ENCODE measurements around the gene MXRA5. TPM values are rescaled to one million over a fixed set of nuclear protein-coding genes. Genes with fewer than 3 reads are reported as not detected.

MXRA5 gene
- total and polyA plus RNA-seq, 2 of the 8 experiments (the other 6 are each of a cell fraction or from before 2014, with no cell fraction given), result 0.56 to 1.7 TPM

DNA sequence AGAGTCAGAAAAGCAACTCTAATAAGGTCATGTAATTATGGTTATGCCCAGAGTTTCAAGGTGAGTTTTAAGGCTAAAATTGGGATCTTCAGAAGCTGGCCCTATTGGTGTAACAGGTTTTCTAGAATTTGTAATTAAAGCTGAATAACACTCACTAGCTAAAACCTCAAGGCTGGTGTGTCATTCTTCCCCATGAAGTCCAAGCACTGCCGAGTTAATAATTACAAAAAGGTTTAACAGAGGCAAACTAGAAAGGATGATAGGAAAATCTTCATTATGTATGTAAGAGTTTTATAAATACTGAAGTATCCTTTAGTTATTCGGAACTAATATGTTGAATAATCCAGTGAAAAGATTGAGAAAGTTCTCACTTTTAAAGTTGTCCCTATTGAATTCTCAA, 34.3 kb downstream of the MXRA5 start:
- Histone ChIP-seq H2BK15ac (ENCODE audit: low read length) (no peak overlapping the region), H3K9ac (replicated peaks in 1 of 4; ENCODE audit: extremely low read depth in 1 of 4, low read depth in 3 of 4, low read length in 3 of 4) (no peak overlapping the region), H3K4me1 (replicated peaks in 1 of 4; ENCODE audit: control insufficient read depth in 3 of 4, insufficient read depth in 4 of 4, low read length in 3 of 4) (no peaks in the 10 kb centered on the region), H3K23ac (ENCODE audit: insufficient read length) (no peak overlapping the region), H3K36me3 (ENCODE audit: control insufficient read depth in 2 of 4, insufficient read depth in 4 of 4, low read length in 3 of 4) (no peaks in the 10 kb centered on the region), H4K91ac (replicated peaks; ENCODE audit: insufficient read length, low read length) (no peak overlapping the region), H3K9me3 (ENCODE audit: insufficient read depth in 2 of 2, low read depth in 1 of 2, low read length in 1 of 2) (no peaks in the 10 kb centered on the region; a peak in 1 of 4 replicates), H4K20me1 (replicated peaks in 1 of 2; ENCODE audit: control insufficient read depth in 1 of 2, insufficient read depth in 2 of 2, low read length in 2 of 2) (no peaks in the 10 kb centered on the region), H3K4me2 (ENCODE audit: insufficient read depth in 1 of 2, low read depth in 2 of 2, low read length in 2 of 2) (no peak overlapping the region), H3K27ac (ENCODE audit: low read depth, low read length) (no peak overlapping the region), H3K4me3 (ENCODE audit: extremely low read depth in 1 of 4, insufficient read depth in 2 of 4, low read depth in 3 of 4, low read length in 4 of 4) (no peak overlapping the region), H3K79me2 (ENCODE audit: control insufficient read depth in 1 of 2, insufficient read depth in 2 of 2, low read length in 2 of 2) (no peaks in the 10 kb centered on the region), H3K23me2 (ENCODE audit: low read depth, low read length) (no peaks in the 10 kb centered on the region), H2BK5ac (ENCODE audit: low read depth, low read length) (no peak overlapping the region), H3K56ac (replicated peaks; ENCODE audit: insufficient read length, low read depth, low read length) (no peak overlapping the region), H2BK120ac (replicated peaks; ENCODE audit: low read depth, low read length) (no peak overlapping the region), H3K27me3 (replicated peaks in 1 of 4; ENCODE audit: control insufficient read depth in 3 of 4, extremely low read depth in 1 of 4, insufficient read depth in 3 of 4, low read length in 3 of 4) (no peaks in the 10 kb centered on the region), H3K4ac (replicated peaks; ENCODE audit: insufficient read length, low read depth, low read length) (no peak overlapping the region), H2AK5ac (ENCODE audit: low read depth, low read length) (no peak overlapping the region), H4K5ac (ENCODE audit: insufficient read length, low read depth, low read length) (no peak overlapping the region), H3K14ac (ENCODE audit: insufficient read length) (no peak overlapping the region), H2AFZ (ENCODE audit: low read length) (no peak overlapping the region), H3K79me1 (ENCODE audit: low read depth, low read length) (no peaks in the 10 kb centered on the region), H4K8ac (ENCODE audit: extremely low read depth, insufficient read depth, low read length) (no peak overlapping the region), H2BK20ac (ENCODE audit: low read length) (no peak overlapping the region), H2BK12ac (ENCODE audit: low read depth, low read length) (no peak overlapping the region), H3K18ac (ENCODE audit: extremely low read depth, low read length) (no peak overlapping the region)
- 89% methylated on average over 2 of the region's 2 CpGs; no CpG with 5 or more reads in 1 of the 2 experiments for WGBS, 2 experiments (ENCODE audit: extremely low coverage in 1 of 2, insufficient coverage in 1 of 2, insufficient read length in 1 of 2, insufficient replicate concordance in 2 of 2, low coverage in 1 of 2, low lambda C conversion rate in 2 of 2, missing lambda C conversion rate in 1 of 2)
- CTCF ChIA-PET (ENCODE audit: partially characterized antibody), result no interaction called here
- POLR2A ChIA-PET (ENCODE audit: partially characterized antibody), result no interaction called here
- DNase-seq (ENCODE audit: low read depth in 1 of 2, low spot score in 2 of 2) (no peak), FAIRE-seq (no peak)
- no peak for TF ChIP-seq EP300 (IDR thresholded peaks at IDR 0.05; ENCODE audit: borderline replicate concordance in 1 of 2, low read depth in 2 of 2, low read length in 2 of 2)
- no peak for TF ChIP-seq CTBP2 (IDR thresholded peaks at IDR 0.05; ENCODE audit: borderline replicate concordance, insufficient read depth, insufficient read length, low read length)
- TF ChIP-seq JUND (IDR thresholded peaks at IDR 0.05; ENCODE audit: low read length), result no peak
- TF ChIP-seq TEAD4 (IDR thresholded peaks at IDR 0.05; ENCODE audit: low read depth, low read length), result no peak
- TF ChIP-seq SAP30 (IDR thresholded peaks at IDR 0.05; ENCODE audit: insufficient read depth, insufficient replicate concordance, low read length), result no peak
- no peak for TF ChIP-seq EZH2 (IDR thresholded peaks at IDR 0.05; ENCODE audit: low read depth, low read length, severe bottlenecking)
- no peak for TF ChIP-seq ZNF274 (IDR thresholded peaks at IDR 0.05; ENCODE audit: borderline replicate concordance, extremely low read depth, low read length)
- no peak for TF ChIP-seq SP2 (IDR thresholded peaks at IDR 0.05; ENCODE audit: low read length)
- TF ChIP-seq TCF12 (IDR thresholded peaks at IDR 0.05; ENCODE audit: low read depth, low read length), result no peak
- TF ChIP-seq ATF3 (IDR thresholded peaks at IDR 0.05; ENCODE audit: insufficient read depth, low read depth, low read length), result no peak
- no peak for TF ChIP-seq HDAC2 (IDR thresholded peaks at IDR 0.05; ENCODE audit: borderline replicate concordance in 1 of 2, low read depth in 2 of 2, low read length in 2 of 2)
- TF ChIP-seq HDAC6 (IDR thresholded peaks at IDR 0.05; ENCODE audit: low read depth, low read length), result no peak
- TF ChIP-seq GTF2F1 (IDR thresholded peaks at IDR 0.05; ENCODE audit: borderline replicate concordance, low read depth, low read length), result no peak
- TF ChIP-seq CREB1 (IDR thresholded peaks at IDR 0.05), result no peak
